Transverse colon (tissue), 4 donors: Measurements from ENCODE around the gene APOD.
"Not testable (repeated sequence)": the region's sequence is repeated elsewhere in the genome, so short reads cannot be mapped to it uniquely, and the experiment has no call there.

ENCODE experiments used
- EP300 ChIP-seq: sonication (generic); formaldehyde crosslinking; IDR thresholded peaks from one replicate; pipeline ENCODE4 v1.6.1; 2017; ENCODE audit warnings: antibody characterized with exemption, low read depth
- POLR2AphosphoS5 ChIP-seq, 3 donors: sonication (generic); formaldehyde crosslinking; IDR thresholded peaks; one replicate each; pipeline ENCODE4 v1.6.1; 2016; ENCODE audit warnings: antibody characterized with exemption in 3 of 3
- TF ChIP-seq, protein P1 (sequence below), 5 experiments: fragments of 200-600 bp in 3 of 5; fragments of 450-650 bp in 2 of 5; sonication (generic) in 3 of 5; IDR thresholded peaks; 1 replicate in 2 of 5; 2 replicates in 3 of 5; pipeline ENCODE4 v1.5.1; 2016 to 2017; ENCODE audit warnings: antibody characterized with exemption in 5 of 5, inconsistent platforms in 3 of 5, mild to moderate bottlenecking in 2 of 5, moderate library complexity in 1 of 5

DNA sequence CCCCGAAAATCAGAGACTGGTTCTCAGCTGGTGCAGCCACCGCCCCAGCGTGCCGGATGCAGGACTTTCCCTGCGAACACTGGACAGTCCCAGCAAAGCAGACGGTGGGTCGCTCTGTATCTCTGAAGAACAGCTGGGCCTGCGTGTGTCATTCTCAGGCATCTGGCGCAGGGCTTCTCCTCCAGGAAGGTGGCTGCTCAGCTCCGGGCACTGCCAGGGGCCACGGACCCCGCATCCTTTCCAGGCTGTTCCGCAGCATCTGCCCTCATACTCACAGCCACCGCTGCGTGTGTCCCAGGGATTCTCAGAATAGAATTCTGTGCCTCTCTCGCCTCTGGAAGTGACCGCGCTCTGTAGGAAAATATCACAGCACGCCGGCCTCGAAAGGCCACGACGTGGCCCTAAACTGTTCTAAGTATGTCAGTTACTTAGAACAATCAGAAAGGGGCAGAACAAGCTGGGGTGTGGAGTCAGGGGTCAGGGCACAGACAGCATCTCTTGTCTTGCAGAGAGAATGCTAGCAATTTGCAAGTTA lies 44.7 kb upstream of the APOD start:
- TF ChIP-seq, protein P1, sequence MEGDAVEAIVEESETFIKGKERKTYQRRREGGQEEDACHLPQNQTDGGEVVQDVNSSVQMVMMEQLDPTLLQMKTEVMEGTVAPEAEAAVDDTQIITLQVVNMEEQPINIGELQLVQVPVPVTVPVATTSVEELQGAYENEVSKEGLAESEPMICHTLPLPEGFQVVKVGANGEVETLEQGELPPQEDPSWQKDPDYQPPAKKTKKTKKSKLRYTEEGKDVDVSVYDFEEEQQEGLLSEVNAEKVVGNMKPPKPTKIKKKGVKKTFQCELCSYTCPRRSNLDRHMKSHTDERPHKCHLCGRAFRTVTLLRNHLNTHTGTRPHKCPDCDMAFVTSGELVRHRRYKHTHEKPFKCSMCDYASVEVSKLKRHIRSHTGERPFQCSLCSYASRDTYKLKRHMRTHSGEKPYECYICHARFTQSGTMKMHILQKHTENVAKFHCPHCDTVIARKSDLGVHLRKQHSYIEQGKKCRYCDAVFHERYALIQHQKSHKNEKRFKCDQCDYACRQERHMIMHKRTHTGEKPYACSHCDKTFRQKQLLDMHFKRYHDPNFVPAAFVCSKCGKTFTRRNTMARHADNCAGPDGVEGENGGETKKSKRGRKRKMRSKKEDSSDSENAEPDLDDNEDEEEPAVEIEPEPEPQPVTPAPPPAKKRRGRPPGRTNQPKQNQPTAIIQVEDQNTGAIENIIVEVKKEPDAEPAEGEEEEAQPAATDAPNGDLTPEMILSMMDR (IDR thresholded peaks at IDR 0.05): not testable (repeated sequence)
- not testable (repeated sequence) for TF ChIP-seq EP300; POLR2AphosphoS5 (IDR thresholded peaks at IDR 0.05)
